GM12864 (cell line): ENCODE data around the gene LIN28A.

Experiments used
- DNase-seq: peaks from one replicate; pipeline ENCODE4 v3.0.0-alpha.2; 2011; ENCODE audit warnings: low read depth
- H3K4me3 ChIP-seq: 2 replicates; pipeline ENCODE4 v1.5.1; 2011; ENCODE audit warnings: mild to moderate bottlenecking, low read depth, low read length, control low read depth
- CTCF ChIP-seq: IDR thresholded peaks from 2 replicates; pipeline ENCODE4 v1.5.1; 2011; ENCODE audit warnings: low read depth, mild to moderate bottlenecking, moderate library complexity, low read length, control low read depth, inconsistent platforms; ENCODE audit errors: missing control alignments

LIN28A gene

GRCh38 chr1:26388791-26389445 is 21.7 kb upstream of the LIN28A start:
- no peak for DNase-seq
- no peak for TF ChIP-seq CTCF
- no peak overlapping the region for H3K4me3 ChIP-seq

GRCh38 chr1:26389604-26390247 is 20.9 kb upstream of the LIN28A start:
- no peak for DNase-seq
- H3K4me3 ChIP-seq = no peak overlapping the region
- no peak for TF ChIP-seq CTCF

- DNase-seq = no peak
- TF ChIP-seq CTCF = peak; percentile 63
- H3K4me3 ChIP-seq = no peak overlapping the region
Observed at GRCh38 chr1:26391450-26391849, 19.2 kb upstream of the LIN28A start.

- no peak overlapping the region for H3K4me3 ChIP-seq
- no peak for TF ChIP-seq CTCF
- DNase-seq = no peak
Observed at GRCh38 chr1:26395754-26396153, 14.9 kb upstream of the LIN28A start.

GRCh38 chr1:26399034-26399433 is 11.6 kb upstream of the LIN28A start:
- TF ChIP-seq CTCF = no peak
- no peak overlapping the region for H3K4me3 ChIP-seq
- no peak for DNase-seq

- DNase-seq = no peak
- no peak for TF ChIP-seq CTCF
- H3K4me3 ChIP-seq = no peak overlapping the region
Observed at GRCh38 chr1:26401891-26402290, 8.7 kb upstream of the LIN28A start.

GRCh38 chr1:26403656-26404055 is 7.0 kb upstream of the LIN28A start:
- no peak for DNase-seq
- no peak overlapping the region for H3K4me3 ChIP-seq
- TF ChIP-seq CTCF = no peak
